Sigmoid colon (tissue), 7 donors: ENCODE measurements around the gene AMOT. TPM values are rescaled to one million over a fixed set of nuclear protein-coding genes. Genes with fewer than 3 reads are reported as not detected.
A peak's percentile ranks its signal among the peaks of the same experiment; 100 is the strongest.

ENCODE experiments used
- DNase-seq: peaks from one replicate; pipeline ENCODE4 v3.0.0-alpha.2; 2019
- H3K27ac ChIP-seq, 4 donors: fragments of 200-600 bp; sonication (generic); one replicate each; pipeline ENCODE4 v1.5.1; 2016 to 2019; ENCODE audit warnings: mild to moderate bottlenecking in 1 of 4
- H3K27me3 ChIP-seq, 3 donors: fragments of 200-600 bp; sonication (generic); one replicate each; pipeline ENCODE4 v1.5.1; 2019; ENCODE audit warnings: mild to moderate bottlenecking in 1 of 3
- H3K36me3 ChIP-seq, 4 donors: fragments of 200-600 bp; sonication (generic); one replicate each; pipeline ENCODE4 v1.5.1; 2016 to 2019
- H3K4me1 ChIP-seq, 4 donors: fragments of 200-600 bp; sonication (generic); one replicate each; pipeline ENCODE4 v1.5.1; 2017 to 2019
- H3K4me3 ChIP-seq, 4 donors: fragments of 200-600 bp; sonication (generic); one replicate each; pipeline ENCODE4 v1.5.1; 2017 to 2019; ENCODE audit warnings: mild to moderate bottlenecking in 2 of 4, moderate library complexity in 1 of 4
- H3K9me3 ChIP-seq, 4 donors: fragments of 200-600 bp in 3 of 4; sonication (generic) in 3 of 4; one replicate each; pipeline versions ENCODE4 v1.5.1 to v1.6.1; 2013 to 2019
- EP300 ChIP-seq, 4 donors: sonication (generic); formaldehyde crosslinking; IDR thresholded peaks; one replicate each; pipeline ENCODE4 v1.6.1; 2017; ENCODE audit warnings: antibody characterized with exemption in 4 of 4
- POLR2A ChIP-seq, 2 donors: fragments of 450-650 bp; IDR thresholded peaks; one replicate each; pipeline ENCODE4 v1.6.1; 2016; ENCODE audit warnings: antibody characterized with exemption in 2 of 2, mild to moderate bottlenecking in 2 of 2, moderate library complexity in 2 of 2
- POLR2AphosphoS5 ChIP-seq, 4 donors: sonication (generic); formaldehyde crosslinking; IDR thresholded peaks; one replicate each; pipeline ENCODE4 v1.6.1; 2017; ENCODE audit warnings: antibody characterized with exemption in 4 of 4
- WGBS, 2 donors: extraction: QIAGEN DNeasy Blood & Tissue Kit; methylation state at CpG; one replicate each; pipeline ENCODE4 v1.1.7; 2013; 5-methylcytosine and 5-hydroxymethylcytosine counted together
- intact Hi-C: fragments of 100-400 bp; cut with DNase I; formaldehyde crosslinking; loops from one replicate; pipeline ENCODE4 v1.15.1; 2023
- polyA plus RNA-seq, 3 donors: library from polyadenylated mRNA; stranded (reverse); fragments of 200-250 nt; gene quantifications; one replicate each; pipeline ENCODE4 v1.2.3, GENCODE V29; 2013
- total RNA-seq, 4 donors: library from RNA; depleted of rRNA; stranded (reverse); fragments of >200 nt; gene quantifications; one replicate each; pipeline ENCODE4 v1.1.0, GENCODE V29; 2016
- TF ChIP-seq, protein P1 (sequence below), 4 experiments: fragments of 450-650 bp in 3 of 4; fragments of 200-600 bp in 1 of 4; IDR thresholded peaks; one replicate each; pipeline ENCODE4 v1.5.1; 2016 to 2019; ENCODE audit warnings: antibody characterized with exemption in 4 of 4, mild to moderate bottlenecking in 3 of 4, moderate library complexity in 2 of 4
- donor health status: healthy with polysubstance abuse.
- donor health status: Bipolar disorder and iron deficiency.
- donor health status: healthy.

The AMOT gene
- total and polyA plus RNA-seq, 7 donors = 2.1 to 31.9 (median 14.1) TPM

DNA sequence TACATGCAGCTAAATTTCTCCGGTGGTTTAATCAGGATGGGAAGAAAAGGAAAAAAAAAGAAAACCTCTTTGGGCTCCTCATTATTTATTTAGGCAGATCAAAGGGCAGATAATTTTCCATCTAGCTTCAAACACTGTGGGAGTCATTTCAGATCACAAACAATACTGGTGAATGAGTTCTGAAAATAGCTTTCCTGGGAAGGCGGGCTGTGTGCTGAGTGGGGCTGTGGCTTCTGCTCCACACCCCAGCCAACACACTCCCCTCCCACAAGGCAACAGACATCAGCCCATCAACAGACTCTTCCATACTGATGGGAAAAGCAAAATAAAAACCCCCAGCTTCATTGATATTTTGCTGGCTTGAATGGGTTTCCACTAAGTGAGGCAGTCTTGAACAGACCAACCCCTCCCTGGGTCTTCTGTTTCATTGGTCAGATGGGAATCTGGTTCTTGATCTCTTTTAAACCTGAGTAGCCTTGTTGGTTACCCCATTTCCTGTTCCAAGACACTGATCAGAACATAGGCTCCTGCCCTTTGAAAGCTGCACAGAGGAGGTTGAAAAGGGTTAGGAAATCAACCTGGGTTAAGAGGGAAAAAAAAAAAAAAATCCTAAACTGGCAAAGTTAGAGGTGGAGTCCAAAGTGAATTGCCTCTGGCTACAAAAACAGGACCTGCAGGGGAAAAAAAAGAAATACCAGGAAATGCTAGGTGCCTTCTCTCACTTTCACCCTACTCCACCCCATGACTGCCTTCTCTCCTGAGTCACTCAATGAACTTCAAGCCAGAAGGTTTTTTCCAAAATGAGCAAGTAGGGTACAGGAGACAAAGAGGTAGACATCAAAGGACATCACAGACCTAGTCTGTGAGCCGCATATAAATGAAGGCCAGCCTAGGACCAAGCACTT, 20.0 kb downstream of the AMOT start:
- no peak overlapping the region for H3K4me3 ChIP-seq
- WGBS, 2 donors = 43 to 58% methylated on average over 3 of the region's 3 CpGs
- no peak overlapping the region for H3K27ac ChIP-seq
- H3K9me3 ChIP-seq = no peaks in the 10 kb centered on the region
- TF ChIP-seq EP300 (IDR thresholded peaks at IDR 0.05) = no peak
- TF ChIP-seq POLR2AphosphoS5 (IDR thresholded peaks at IDR 0.05) = no peak
- TF ChIP-seq, protein P1, sequence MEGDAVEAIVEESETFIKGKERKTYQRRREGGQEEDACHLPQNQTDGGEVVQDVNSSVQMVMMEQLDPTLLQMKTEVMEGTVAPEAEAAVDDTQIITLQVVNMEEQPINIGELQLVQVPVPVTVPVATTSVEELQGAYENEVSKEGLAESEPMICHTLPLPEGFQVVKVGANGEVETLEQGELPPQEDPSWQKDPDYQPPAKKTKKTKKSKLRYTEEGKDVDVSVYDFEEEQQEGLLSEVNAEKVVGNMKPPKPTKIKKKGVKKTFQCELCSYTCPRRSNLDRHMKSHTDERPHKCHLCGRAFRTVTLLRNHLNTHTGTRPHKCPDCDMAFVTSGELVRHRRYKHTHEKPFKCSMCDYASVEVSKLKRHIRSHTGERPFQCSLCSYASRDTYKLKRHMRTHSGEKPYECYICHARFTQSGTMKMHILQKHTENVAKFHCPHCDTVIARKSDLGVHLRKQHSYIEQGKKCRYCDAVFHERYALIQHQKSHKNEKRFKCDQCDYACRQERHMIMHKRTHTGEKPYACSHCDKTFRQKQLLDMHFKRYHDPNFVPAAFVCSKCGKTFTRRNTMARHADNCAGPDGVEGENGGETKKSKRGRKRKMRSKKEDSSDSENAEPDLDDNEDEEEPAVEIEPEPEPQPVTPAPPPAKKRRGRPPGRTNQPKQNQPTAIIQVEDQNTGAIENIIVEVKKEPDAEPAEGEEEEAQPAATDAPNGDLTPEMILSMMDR (IDR thresholded peaks at IDR 0.05) = no peak
- H3K36me3 ChIP-seq = no peaks in the 10 kb centered on the region
- intact Hi-C loops = no loop called here
- no peaks in the 10 kb centered on the region for H3K27me3 ChIP-seq
- H3K4me1 ChIP-seq = peaks cover 0 to 23% (median 11%) of the 10 kb centered on the region in 4 donors
- DNase-seq = no peak

DNA sequence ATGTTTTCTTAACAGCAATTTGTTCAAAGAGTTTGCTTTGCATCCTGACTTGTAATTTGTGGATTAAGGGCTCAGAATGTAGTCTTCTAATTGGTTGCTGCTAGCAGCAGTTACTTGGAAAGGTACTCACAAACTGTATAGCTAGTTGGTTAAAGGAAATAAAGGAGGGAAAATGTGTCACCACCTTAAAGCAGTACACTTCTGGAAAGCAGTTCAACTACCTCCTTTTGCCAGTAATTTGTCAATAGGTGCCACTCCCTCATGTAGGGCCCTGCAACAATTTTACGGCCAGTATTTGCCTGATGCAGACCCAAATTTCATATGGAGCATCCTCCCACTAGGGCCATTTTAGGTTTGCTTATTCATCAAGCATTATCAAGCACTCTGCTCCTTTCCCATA, 20.8 kb downstream of the AMOT start:
- intact Hi-C loops = no loop called here
- H3K27ac ChIP-seq = peak overlapping the region in 1 of 4 donors; percentile 4
- 22 to 79% methylated on average over 1 of the region's 1 CpG for WGBS, 2 donors

DNA sequence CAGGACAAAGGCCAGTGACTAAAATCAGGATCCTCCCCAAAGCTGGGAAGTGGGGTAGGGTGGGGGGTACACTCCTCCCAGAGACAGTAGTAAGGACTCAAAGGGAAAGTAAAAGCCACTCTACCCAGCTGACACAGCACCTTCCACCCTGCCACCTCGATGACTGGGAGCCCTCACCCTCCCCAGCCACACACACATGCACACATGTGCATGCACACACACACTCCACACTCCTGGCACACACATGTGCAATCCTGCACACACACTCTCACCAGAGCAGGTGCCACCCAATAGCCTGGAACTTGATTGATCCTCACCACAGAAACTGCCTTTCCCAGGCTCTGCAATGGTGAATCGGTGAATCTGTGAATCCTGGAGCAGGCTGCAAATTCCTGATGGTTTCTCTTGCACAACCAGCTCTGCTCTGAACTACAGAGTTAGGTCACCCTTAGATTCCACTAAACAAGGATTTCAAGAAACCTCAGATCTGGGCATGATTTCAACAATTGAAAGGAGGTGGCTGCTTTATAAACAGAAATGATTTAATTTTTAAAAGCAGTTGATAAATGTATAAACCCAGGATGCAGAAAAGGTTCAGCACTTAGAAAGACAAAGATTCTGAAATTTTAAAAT, 21.5 kb downstream of the AMOT start:
- no peak overlapping the region for H3K4me3 ChIP-seq
- peaks cover 0 to 23% (median 11%) of the 10 kb centered on the region in 4 donors for H3K4me1 ChIP-seq
- no peaks in the 10 kb centered on the region for H3K36me3 ChIP-seq
- 18 to 52% methylated on average over 2 of the region's 2 CpGs for WGBS, 2 donors
- intact Hi-C loops = no loop called here
- no peaks in the 10 kb centered on the region for H3K9me3 ChIP-seq
- DNase-seq = no peak
- peak overlapping the region in 2 of 4 donors; percentile 4 to 39 for H3K27ac ChIP-seq
- TF ChIP-seq POLR2AphosphoS5 (IDR thresholded peaks at IDR 0.05) (no peak), POLR2A (IDR thresholded peaks at IDR 0.05) (no peak), EP300 (IDR thresholded peaks at IDR 0.05) (no peak)
- TF ChIP-seq, protein P1 (IDR thresholded peaks at IDR 0.05) = no peak
- no peaks in the 10 kb centered on the region for H3K27me3 ChIP-seq

More for the DNA sequence above, 20.8 kb downstream of the AMOT start:
- no peaks in the 10 kb centered on the region for H3K27me3 ChIP-seq
- no peaks in the 10 kb centered on the region for H3K9me3 ChIP-seq
- no peak for DNase-seq
- no peak overlapping the region for H3K4me3 ChIP-seq
- peaks cover 0 to 23% (median 11%) of the 10 kb centered on the region in 4 donors for H3K4me1 ChIP-seq
- H3K36me3 ChIP-seq = no peaks in the 10 kb centered on the region
- no peak for TF ChIP-seq POLR2A (IDR thresholded peaks at IDR 0.05)
- TF ChIP-seq EP300 (IDR thresholded peaks at IDR 0.05) = no peak
- no peak for TF ChIP-seq POLR2AphosphoS5 (IDR thresholded peaks at IDR 0.05)
- TF ChIP-seq, protein P1 (IDR thresholded peaks at IDR 0.05) = no peak

DNA sequence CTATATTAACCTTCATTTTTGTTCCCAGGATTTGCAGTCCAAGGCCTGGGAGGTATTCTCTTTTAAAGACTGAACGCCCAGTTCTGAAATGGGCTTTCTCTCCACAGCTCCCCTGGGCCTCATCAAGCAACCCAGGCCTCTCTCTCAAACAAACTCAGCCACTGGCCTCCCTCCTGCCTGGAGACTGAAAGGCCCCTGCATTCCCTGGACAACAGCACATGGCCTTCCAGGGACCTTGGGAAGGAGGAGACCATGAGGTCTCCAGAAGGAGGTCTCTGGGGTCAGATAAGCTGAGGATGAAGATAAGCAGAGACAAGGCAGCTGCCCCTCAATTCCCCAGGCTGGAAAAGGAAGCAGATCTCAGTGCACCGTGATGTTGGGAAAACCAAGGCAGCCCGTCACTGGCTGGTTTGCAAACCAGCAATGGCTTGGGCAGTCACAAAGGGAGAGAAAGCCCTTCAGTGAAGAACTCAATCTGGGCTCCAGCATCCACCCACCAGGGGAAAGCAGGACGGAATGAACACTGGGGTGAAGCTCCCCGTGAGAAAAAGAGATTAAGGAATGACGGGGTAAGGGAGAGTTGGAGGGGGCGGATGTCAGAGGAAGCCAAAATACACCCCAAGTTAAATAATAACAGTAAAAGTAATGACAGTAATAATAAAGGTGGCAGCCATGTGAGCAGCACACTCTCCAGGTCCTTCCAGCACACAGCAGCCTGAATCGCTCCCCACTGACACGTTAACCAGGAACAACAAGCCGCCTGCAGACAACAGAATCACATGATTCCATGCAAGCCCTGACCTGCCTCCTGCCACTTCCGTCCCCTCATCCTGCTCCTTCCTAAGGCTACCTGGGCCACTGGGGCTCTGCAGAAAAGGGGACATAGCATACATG, 22.3 kb downstream of the AMOT start:
- TF ChIP-seq, protein P1 (IDR thresholded peaks at IDR 0.05) = no peak
- no peak for TF ChIP-seq EP300 (IDR thresholded peaks at IDR 0.05)
- TF ChIP-seq POLR2AphosphoS5 (IDR thresholded peaks at IDR 0.05) = no peak
- TF ChIP-seq POLR2A (IDR thresholded peaks at IDR 0.05) = no peak
- no peaks in the 10 kb centered on the region for H3K27me3 ChIP-seq
- no peak overlapping the region for H3K4me3 ChIP-seq
- WGBS, 2 donors = 81% methylated on average over 11 of the region's 11 CpGs
- no peaks in the 10 kb centered on the region for H3K9me3 ChIP-seq
- intact Hi-C loops = no loop called here
- peak overlapping the region in 1 of 4 donors; percentile 39 for H3K27ac ChIP-seq
- peaks cover 0 to 23% (median 11%) of the 10 kb centered on the region in 4 donors for H3K4me1 ChIP-seq
- DNase-seq = no peak
- H3K36me3 ChIP-seq = no peaks in the 10 kb centered on the region
